ENCODE measurements around the gene TMEM115. TPM values are rescaled to one million over a fixed set of nuclear protein-coding genes. Genes with fewer than 3 reads are reported as not detected.
A peak's percentile ranks its signal among the peaks of the same experiment; 100 is the strongest.

Gene TMEM115
- total and polyA plus RNA-seq, 10 of the 15 experiments (the other 5 are each of a cell fraction or from before 2014, with no cell fraction given): 1.9 to 18.7 (median 13.2) TPM

GRCh38 chr3:50327129-50327528 is 32.2 kb downstream of the TMEM115 start:
- CTCF ChIA-PET: interaction anchor here (1.0 to 2.0 kb wide), 5 partner anchors 9 to 80 kb away, joined by 3 to 12 read pairs (median 5); partner anchors contain the start of genes HYAL3 and NAA80
- H3K4me1 ChIP-seq (ENCODE audit: control insufficient read depth, insufficient read depth, low read length): peaks cover 5% of the 10 kb centered on the region
- no peaks in the 10 kb centered on the region for H3K27me3 ChIP-seq (replicated peaks in 1 of 2; ENCODE audit: control insufficient read depth in 2 of 2, insufficient read depth in 2 of 2, low read length in 1 of 2)
- peak overlapping the region; percentile 93 for H3K4me2 ChIP-seq (ENCODE audit: control insufficient read depth, insufficient read depth)
- in situ Hi-C loops (cut with MboI) (no loop called here), intact Hi-C loops (cut with micrococcal nuclease; ENCODE audit: unreplicated experiment) (no loop called here)
- H3K9me3 ChIP-seq (replicated peaks; ENCODE audit: control insufficient read depth, insufficient read depth, low read length): no peaks in the 10 kb centered on the region
- POLR2A ChIA-PET: interaction anchor here (0.6 to 3.0 kb wide), 4 partner anchors 11 to 47 kb away, joined by 7 to 58 read pairs (median 13); partner anchors contain the start of genes CYB561D2, HYAL3, NAA80 and NPRL2
- BruUV-seq (replicated peaks): no TSS peak
- RAD21 ChIA-PET (ENCODE audit: unreplicated experiment): interaction anchor here (1.4 to 3.4 kb wide), 3 partner anchors 10 to 28 kb away, joined by 3 to 21 read pairs (median 8); partner anchors contain the start of genes HYAL3 and NAA80
- peak overlapping the region; percentile 69; the same call in 1 of the 2 replicates for H3K27ac ChIP-seq (ENCODE audit: control insufficient read depth, insufficient read depth)
- peaks cover 14% of the 10 kb centered on the region for H3K79me2 ChIP-seq (ENCODE audit: control insufficient read depth, insufficient read depth, low read length)
- SMC1A ChIA-PET (ENCODE audit: uncharacterized antibody, unreplicated experiment): interaction anchor here (1.1 to 1.9 kb wide), 3 partner anchors 10 to 28 kb away, joined by 3 to 20 read pairs (median 4); partner anchors contain the start of genes HYAL3 and NAA80
- no peaks in the 10 kb centered on the region for H4K20me1 ChIP-seq (ENCODE audit: control insufficient read depth, insufficient read depth)
- H2AFZ ChIP-seq (ENCODE audit: control insufficient read depth, low read depth, low read length): no peak overlapping the region
- DNase-seq (ENCODE audit: low read depth, low spot score): no peak
- peaks cover 16 to 25% of the 10 kb centered on the region in 2 experiments for H3K36me3 ChIP-seq (ENCODE audit: control insufficient read depth in 2 of 2, insufficient read depth in 2 of 2, low read length in 1 of 2)
- no peak for TF ChIP-seq SMAD5 (IDR thresholded peaks at IDR 0.05; ENCODE audit: low read depth)
- no peak for TF ChIP-seq DPF2 (IDR thresholded peaks at IDR 0.05)
- no peak for TF ChIP-seq ELK1 (IDR thresholded peaks at IDR 0.05; ENCODE audit: low read depth, low read length)
- TF ChIP-seq PBX3 (IDR thresholded peaks at IDR 0.05; ENCODE audit: insufficient replicate concordance, low read depth, low read length): no peak
- no peak for TF ChIP-seq ZNF24 (IDR thresholded peaks at IDR 0.05)
- TF ChIP-seq WRNIP1 (IDR thresholded peaks at IDR 0.05; ENCODE audit: borderline replicate concordance, low read depth, low read length): no peak
- TF ChIP-seq NR2C1 (IDR thresholded peaks at IDR 0.05): no peak
- TF ChIP-seq NRF1 (conservative IDR thresholded peaks at IDR 0.05; ENCODE audit: low read depth, low read length): no peak
- no peak for TF ChIP-seq JUND (IDR thresholded peaks at IDR 0.05; ENCODE audit: low read depth, low read length)
- TF ChIP-seq ZNF384 (IDR thresholded peaks at IDR 0.05; ENCODE audit: borderline replicate concordance, low read depth, low read length): no peak
- no peak for TF ChIP-seq CHD2 (IDR thresholded peaks at IDR 0.05; ENCODE audit: borderline replicate concordance, low read depth, low read length)
- TF ChIP-seq GATAD2B (conservative IDR thresholded peaks at IDR 0.05; ENCODE audit: low read depth): no peak
- no peak for TF ChIP-seq CTCF (IDR thresholded peaks at IDR 0.05 in 2 of 3, conservative IDR thresholded peaks at IDR 0.05 in 1 of 3; ENCODE audit: control insufficient read depth in 2 of 3, extremely low read depth in 1 of 3, insufficient read depth in 1 of 3, low read depth in 3 of 3, low read length in 3 of 3)
- TF ChIP-seq ZNF274 (IDR thresholded peaks at IDR 0.05; ENCODE audit: insufficient read depth, insufficient read length): no peak
- no peak for TF ChIP-seq BHLHE40 (IDR thresholded peaks at IDR 0.05; ENCODE audit: borderline replicate concordance in 1 of 2, low read depth in 2 of 2, low read length in 1 of 2)
- TF ChIP-seq TCF3 (IDR thresholded peaks at IDR 0.05; ENCODE audit: borderline replicate concordance, insufficient read depth, low read depth, low read length): no peak
- TF ChIP-seq CHD1 (IDR thresholded peaks at IDR 0.05; ENCODE audit: low read depth, low read length): no peak
- no peak for TF ChIP-seq KLF5 (IDR thresholded peaks at IDR 0.05; ENCODE audit: partially characterized antibody)
- peak overlapping the region; percentile 90 for H3K4me3 ChIP-seq
- FAIRE-seq: no peak
- ATAC-seq: no peak
- H3K9ac ChIP-seq (ENCODE audit: control insufficient read depth, insufficient read depth, low read length): peak overlapping the region; percentile 98
- 57% methylated on average over 4 of the region's 4 CpGs for WGBS (ENCODE audit: insufficient coverage, insufficient replicate concordance, low lambda C conversion rate, missing lambda C conversion rate)
